Panc1 (cell line): Measurements from ENCODE around the gene ST8SIA5. TPM values are rescaled to one million over a fixed set of nuclear protein-coding genes. Genes with fewer than 3 reads are reported as not detected.

Experiments used
- ATAC-seq: fragments of 200-7000 bp; cut with Tn5 transposase; 2 replicates; pipeline ENCODE4 v1.9.1; 2020; ENCODE audit warnings: mild to moderate bottlenecking, moderate library complexity
- BruUV-seq: library from RNA; stranded (reverse); fragments of 400-500 nt; replicated peaks from 2 replicates; lab custom pipeline; 2021; lab: Mats Ljungman, UMichigan
- CTCF ChIA-PET: fragments of 300-600 bp; sonication (Branson Sonifier 250); formaldehyde crosslinking; loops from one replicate; lab custom pipeline; 2022; ENCODE audit warnings: antibody characterized with exemption; lab: Charles Lee
- POLR2A ChIA-PET: fragments of 300-600 bp; sonication (Branson Sonifier 250); formaldehyde crosslinking; loops from one replicate; lab custom pipeline; 2022; ENCODE audit warnings: antibody characterized with exemption; lab: Charles Lee
- DNase-seq: peaks from one replicate; pipeline ENCODE4 v3.0.0-alpha.2; 2010; ENCODE audit warnings: low read depth, low spot score
- H3K27ac ChIP-seq: 2 replicates; pipeline ENCODE4 v1.5.1; 2011; ENCODE audit warnings: mild to moderate bottlenecking, low read length, inconsistent platforms
- H3K27me3 ChIP-seq: fragments of 200-500 bp; sonication (Bioruptor generic); 2 replicates; pipeline ENCODE4 v1.6.0; 2014; ENCODE audit warnings: low read length, inconsistent platforms; ENCODE audit not compliant: control insufficient read depth, insufficient read depth
- H3K36me3 ChIP-seq: fragments of 200-500 bp; sonication (Bioruptor generic); 2 replicates; pipeline ENCODE4 v1.5.1; 2014; ENCODE audit warnings: inconsistent platforms, mild to moderate bottlenecking, low read length, moderate library complexity; ENCODE audit not compliant: control insufficient read depth, insufficient read depth
- H3K4me1 ChIP-seq: 2 replicates; pipeline ENCODE4 v1.5.1; 2011; ENCODE audit warnings: inconsistent platforms, mild to moderate bottlenecking, low read length, moderate library complexity; ENCODE audit not compliant: control insufficient read depth, insufficient read depth
- H3K4me3 ChIP-seq, 2 experiments: 2 replicates each; pipeline ENCODE4 v1.5.1; 2011 to 2012; ENCODE audit warnings: low read depth in 2 of 2, low read length in 2 of 2, mild to moderate bottlenecking in 2 of 2, inconsistent platforms in 1 of 2, moderate library complexity in 1 of 2
- H3K9me3 ChIP-seq: fragments of 200-500 bp; sonication (Bioruptor generic); 2 replicates; pipeline ENCODE4 v1.5.1; 2014; ENCODE audit warnings: low read depth, mild to moderate bottlenecking, inconsistent platforms, low read length, moderate library complexity; ENCODE audit not compliant: control insufficient read depth, insufficient read depth
- CTCF ChIP-seq: fragments of 450-650 bp; IDR thresholded peaks from 2 replicates; pipeline ENCODE4 v1.5.1; 2017; ENCODE audit warnings: mild to moderate bottlenecking
- POLR2AphosphoS5 ChIP-seq: IDR thresholded peaks from 2 replicates; pipeline ENCODE4 v1.6.1; 2012; ENCODE audit warnings: mild to moderate bottlenecking, low read depth, low read length, moderate library complexity
- REST ChIP-seq, 2 experiments: IDR thresholded peaks; 2 replicates each; pipeline ENCODE4 v1.6.1; 2011 to 2012; ENCODE audit warnings: low read depth in 2 of 2, control low read depth in 1 of 2, low read length in 1 of 2, mild to moderate bottlenecking in 1 of 2, moderate library complexity in 1 of 2; ENCODE audit not compliant: insufficient read depth in 1 of 2
- SIN3A ChIP-seq: IDR thresholded peaks from 2 replicates; pipeline ENCODE4 v1.6.1; 2012; ENCODE audit warnings: low read depth, mild to moderate bottlenecking, low read length, moderate library complexity, borderline replicate concordance; ENCODE audit not compliant: insufficient read depth
- TCF7L2 ChIP-seq: IDR thresholded peaks from 2 replicates; pipeline ENCODE4 v1.6.1; 2011; ENCODE audit warnings: mild to moderate bottlenecking, low read depth, low read length, inconsistent platforms
- in situ Hi-C: cut with HindIII; loops from 2 replicates; pipeline ENCODE4 v1.10.0; 2016; ENCODE audit warnings: low sequenced_read_pairs, low pct_unique_long_range_greater_than_20kb
- intact Hi-C: fragments of 100-400 bp; cut with micrococcal nuclease; formaldehyde crosslinking; loops from one replicate; pipeline ENCODE4 v1.10.0; 2022; ENCODE audit not compliant: unreplicated experiment
- total RNA-seq: library from RNA; stranded (reverse); gene quantifications from one replicate; pipeline ENCODE4 v1.2.1, GENCODE V29; 2021; ENCODE audit not compliant: unreplicated experiment

Gene ST8SIA5
- total RNA-seq, 1 experiment from 2014 or later = 0.15 TPM

- no TSS peak for BruUV-seq
- in situ Hi-C loops = no loop called here
These were observed 21.9 kb downstream of the ST8SIA5 start for GRCh38 chr18:46734981-46735380.

GRCh38 chr18:46733872-46734271, 23.0 kb downstream of the ST8SIA5 start:
- Histone ChIP-seq H3K9me3 (no peaks in the 10 kb centered on the region), H3K27ac (no peak overlapping the region), H3K4me3 (no peak overlapping the region), H3K36me3 (no peaks in the 10 kb centered on the region), H3K27me3 (no peaks in the 10 kb centered on the region), H3K4me1 (no peaks in the 10 kb centered on the region)
- in situ Hi-C loops (no loop called here), intact Hi-C loops (no loop called here)
- no TSS peak for BruUV-seq
- ChIA-PET POLR2A (no interaction called here), CTCF (no interaction called here)
- TF ChIP-seq POLR2AphosphoS5 (no peak), SIN3A (no peak), CTCF (no peak), REST (IDR thresholded peaks at IDR 0.05; ENCODE audit: insufficient read depth in 1 of 2, low read depth in 2 of 2, low read length in 1 of 2) (no peak), TCF7L2 (no peak)
- DNase-seq (no peak), ATAC-seq (no peak)

More at GRCh38 chr18:46734981-46735380, 21.9 kb downstream of the ST8SIA5 start:
- TF ChIP-seq TCF7L2 (no peak), SIN3A (no peak), POLR2AphosphoS5 (no peak), CTCF (no peak), REST (IDR thresholded peaks at IDR 0.05; ENCODE audit: insufficient read depth in 1 of 2, low read depth in 2 of 2, low read length in 1 of 2) (no peak)
- H3K27me3 ChIP-seq = no peaks in the 10 kb centered on the region
- ATAC-seq (no peak), DNase-seq (no peak)
- no peak overlapping the region for H3K27ac ChIP-seq
- POLR2A ChIA-PET = no interaction called here
- no peaks in the 10 kb centered on the region for H3K9me3 ChIP-seq
- intact Hi-C loops = no loop called here
- no peaks in the 10 kb centered on the region for H3K36me3 ChIP-seq
- H3K4me1 ChIP-seq = no peaks in the 10 kb centered on the region
- CTCF ChIA-PET = no interaction called here
- H3K4me3 ChIP-seq = no peak overlapping the region
